Progenitor cell of endocrine pancreas (in vitro differentiated cells): ENCODE results near the gene RP2. TPM values are rescaled to one million over a fixed set of nuclear protein-coding genes. Genes with fewer than 3 reads are reported as not detected.

Source experiments
- DNase-seq: peaks from one replicate; pipeline ENCODE4 v3.0.0; 2021; ENCODE audit warnings: low spot score; ENCODE audit not compliant: unreplicated experiment
- H3K27ac Mint-ChIP-seq: 2 replicates; pipeline ENCODE4 v1.8.0; 2021; ENCODE audit warnings: mild to moderate bottlenecking, moderate library complexity, mixed read lengths
- H3K27me3 Mint-ChIP-seq: 2 replicates; pipeline ENCODE4 v1.8.0; 2021; ENCODE audit warnings: mixed read lengths
- H3K36me3 Mint-ChIP-seq: 2 replicates; pipeline ENCODE4 v1.8.0; 2022; ENCODE audit warnings: mixed read lengths; ENCODE audit not compliant: insufficient read depth
- H3K4me1 Mint-ChIP-seq: 2 replicates; pipeline ENCODE4 v1.8.0; 2021; ENCODE audit warnings: low read depth, mixed read lengths
- H3K4me3 Mint-ChIP-seq: 2 replicates; pipeline ENCODE4 v1.8.0; 2021; ENCODE audit warnings: low read depth, mild to moderate bottlenecking, moderate library complexity, mixed read lengths
- H3K9me3 Mint-ChIP-seq: 2 replicates; pipeline ENCODE4 v1.8.0; 2021; ENCODE audit warnings: low read depth, mixed read lengths
- total RNA-seq: library from RNA; stranded (reverse); gene quantifications from 2 replicates; pipeline ENCODE4 v1.2.1, GENCODE V29; 2021
- TF ChIP-seq, protein P1 (sequence below): fragments of 200-600 bp; sonication (generic); IDR thresholded peaks from one replicate; pipeline ENCODE4 v1.5.0; 2021; ENCODE audit warnings: antibody characterized with exemption, mild to moderate bottlenecking; ENCODE audit not compliant: unreplicated experiment

The RP2 gene
- total RNA-seq, 1 donor from 2014 or later: 9.3 TPM

- H3K27me3 Mint-ChIP-seq: no peaks in the 10 kb centered on the region
- H3K4me1 Mint-ChIP-seq: no peaks in the 10 kb centered on the region
These were observed 5.0 kb upstream of the RP2 start for GRCh38 chrX:46831765-46832327.

GRCh38 chrX:46837558-46838485 lies 979 bp downstream of the RP2 start:
- Mint-ChIP-seq H3K4me1 (no peaks in the 10 kb centered on the region), H3K4me3 (peak overlapping the region; percentile 98), H3K27me3 (no peaks in the 10 kb centered on the region), H3K9me3 (peaks cover 9% of the 10 kb centered on the region), H3K36me3 (peaks cover 2% of the 10 kb centered on the region), H3K27ac (peak overlapping the region; percentile 98)
- no peak for DNase-seq
- TF ChIP-seq, protein P1, sequence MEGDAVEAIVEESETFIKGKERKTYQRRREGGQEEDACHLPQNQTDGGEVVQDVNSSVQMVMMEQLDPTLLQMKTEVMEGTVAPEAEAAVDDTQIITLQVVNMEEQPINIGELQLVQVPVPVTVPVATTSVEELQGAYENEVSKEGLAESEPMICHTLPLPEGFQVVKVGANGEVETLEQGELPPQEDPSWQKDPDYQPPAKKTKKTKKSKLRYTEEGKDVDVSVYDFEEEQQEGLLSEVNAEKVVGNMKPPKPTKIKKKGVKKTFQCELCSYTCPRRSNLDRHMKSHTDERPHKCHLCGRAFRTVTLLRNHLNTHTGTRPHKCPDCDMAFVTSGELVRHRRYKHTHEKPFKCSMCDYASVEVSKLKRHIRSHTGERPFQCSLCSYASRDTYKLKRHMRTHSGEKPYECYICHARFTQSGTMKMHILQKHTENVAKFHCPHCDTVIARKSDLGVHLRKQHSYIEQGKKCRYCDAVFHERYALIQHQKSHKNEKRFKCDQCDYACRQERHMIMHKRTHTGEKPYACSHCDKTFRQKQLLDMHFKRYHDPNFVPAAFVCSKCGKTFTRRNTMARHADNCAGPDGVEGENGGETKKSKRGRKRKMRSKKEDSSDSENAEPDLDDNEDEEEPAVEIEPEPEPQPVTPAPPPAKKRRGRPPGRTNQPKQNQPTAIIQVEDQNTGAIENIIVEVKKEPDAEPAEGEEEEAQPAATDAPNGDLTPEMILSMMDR: no peak

More at GRCh38 chrX:46831765-46832327, 5.0 kb upstream of the RP2 start:
- TF ChIP-seq, protein P1: no peak
- no peak overlapping the region for H3K4me3 Mint-ChIP-seq
- no peaks in the 10 kb centered on the region for H3K36me3 Mint-ChIP-seq
- H3K9me3 Mint-ChIP-seq: peaks cover 8% of the 10 kb centered on the region
- no peak overlapping the region for H3K27ac Mint-ChIP-seq
- DNase-seq: no peak

GRCh38 chrX:46838486-46838870 lies 1.6 kb downstream of the RP2 start:
- DNase-seq: no peak
- no peak overlapping the region for H3K27ac Mint-ChIP-seq
- no peaks in the 10 kb centered on the region for H3K4me1 Mint-ChIP-seq
- peaks cover 6% of the 10 kb centered on the region for H3K9me3 Mint-ChIP-seq
- no peaks in the 10 kb centered on the region for H3K27me3 Mint-ChIP-seq
- TF ChIP-seq, protein P1: no peak
- H3K36me3 Mint-ChIP-seq: peaks cover 2% of the 10 kb centered on the region
- H3K4me3 Mint-ChIP-seq: peak overlapping the region; percentile 98

- Mint-ChIP-seq H3K4me1 (no peaks in the 10 kb centered on the region), H3K4me3 (no peak overlapping the region), H3K36me3 (peaks cover 2% of the 10 kb centered on the region), H3K27ac (no peak overlapping the region), H3K27me3 (no peaks in the 10 kb centered on the region), H3K9me3 (peaks cover 6% of the 10 kb centered on the region)
- TF ChIP-seq, protein P1: no peak
- DNase-seq: no peak
These were observed 2.2 kb downstream of the RP2 start for GRCh38 chrX:46838974-46839480.

DNA sequence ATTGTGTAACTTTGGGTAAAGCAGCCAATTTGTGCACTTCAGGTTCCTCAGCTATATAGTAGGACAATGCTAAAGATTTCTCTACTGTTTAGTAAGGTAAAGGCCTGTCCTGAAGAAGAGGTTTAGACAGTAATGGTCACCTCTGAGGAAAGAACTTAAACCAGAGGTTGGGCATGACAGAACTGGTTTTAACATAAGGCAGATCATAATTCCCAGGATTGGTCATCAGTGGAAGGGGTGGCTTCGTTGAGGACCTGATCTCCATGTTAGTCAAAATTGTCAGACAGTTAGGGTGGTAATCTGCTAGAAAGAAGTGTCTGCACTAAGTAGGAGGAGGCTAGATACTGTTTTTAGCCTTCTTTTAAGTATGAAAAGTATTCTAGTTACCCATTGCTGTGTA lies 4.1 kb downstream of the RP2 start:
- H3K36me3 Mint-ChIP-seq: peaks cover 2% of the 10 kb centered on the region
- H3K4me1 Mint-ChIP-seq: no peaks in the 10 kb centered on the region
- no peak for DNase-seq
- no peaks in the 10 kb centered on the region for H3K27me3 Mint-ChIP-seq
- H3K9me3 Mint-ChIP-seq: peaks cover 10% of the 10 kb centered on the region
- TF ChIP-seq, protein P1: no peak
- no peak overlapping the region for H3K27ac Mint-ChIP-seq
- H3K4me3 Mint-ChIP-seq: no peak overlapping the region
